GM18520 (cell line): ENCODE measurements around the gene BARX2.
A peak's percentile ranks its signal among the peaks of the same experiment; 100 is the strongest.
"Not testable (repeated sequence)": the region's sequence is repeated elsewhere in the genome, so short reads cannot be mapped to it uniquely, and the experiment has no call there.

Source experiments
- ATAC-seq: cut with Tn5 transposase; IDR thresholded peaks from one replicate; pipeline ENCODE4 v1.9.1; 2021; ENCODE audit not compliant: unreplicated experiment

The BARX2 gene, protein sequence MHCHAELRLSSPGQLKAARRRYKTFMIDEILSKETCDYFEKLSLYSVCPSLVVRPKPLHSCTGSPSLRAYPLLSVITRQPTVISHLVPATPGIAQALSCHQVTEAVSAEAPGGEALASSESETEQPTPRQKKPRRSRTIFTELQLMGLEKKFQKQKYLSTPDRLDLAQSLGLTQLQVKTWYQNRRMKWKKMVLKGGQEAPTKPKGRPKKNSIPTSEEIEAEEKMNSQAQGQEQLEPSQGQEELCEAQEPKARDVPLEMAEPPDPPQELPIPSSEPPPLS

DNA sequence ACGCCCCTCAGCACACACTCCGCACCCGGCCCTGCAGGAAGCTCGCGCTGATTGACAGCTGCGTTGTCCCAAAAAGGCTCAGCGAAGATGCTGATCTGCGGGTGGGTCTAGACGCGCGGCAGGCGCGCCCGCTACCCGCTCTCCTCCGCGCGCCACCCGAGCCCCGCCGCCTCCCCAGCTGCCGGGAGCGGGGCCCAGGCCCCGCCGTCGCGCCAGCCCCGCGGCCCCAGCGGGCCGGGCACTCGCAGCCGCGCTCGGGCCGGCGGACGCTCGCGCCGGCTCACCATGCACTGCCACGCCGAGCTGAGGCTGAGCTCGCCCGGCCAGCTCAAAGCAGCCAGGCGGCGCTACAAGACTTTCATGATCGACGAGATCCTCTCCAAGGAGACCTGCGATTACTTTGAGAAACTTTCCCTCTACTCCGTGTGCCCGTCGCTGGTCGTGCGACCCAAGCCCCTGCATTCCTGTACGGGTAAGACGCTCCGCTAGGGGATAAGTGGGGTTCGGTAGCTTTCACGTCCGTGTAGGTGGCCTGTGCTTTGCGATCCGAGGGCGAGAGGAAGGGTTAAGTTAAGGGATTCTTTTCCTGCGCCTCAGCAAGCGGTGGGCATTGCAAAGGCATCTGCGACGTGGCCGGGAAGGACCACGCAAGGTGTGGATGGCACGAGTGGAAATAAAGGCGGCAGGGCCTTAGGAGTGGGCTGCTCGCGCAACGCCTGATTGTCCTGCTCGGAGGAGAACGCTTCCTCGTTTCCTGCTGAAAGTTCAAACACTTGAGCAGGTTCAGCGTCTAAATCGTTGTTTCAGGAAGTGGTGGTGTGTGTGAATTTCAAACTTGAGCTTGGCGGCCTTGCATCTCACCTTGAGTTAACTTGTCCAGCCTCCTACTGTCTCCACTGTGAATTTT, at the start of gene BARX2:
BARX2 (plus strand) TSS at position 98 of the 907 bp plus-strand sequence; CDS start at position 286, 188 bp downstream.
- no peak for ATAC-seq

DNA sequence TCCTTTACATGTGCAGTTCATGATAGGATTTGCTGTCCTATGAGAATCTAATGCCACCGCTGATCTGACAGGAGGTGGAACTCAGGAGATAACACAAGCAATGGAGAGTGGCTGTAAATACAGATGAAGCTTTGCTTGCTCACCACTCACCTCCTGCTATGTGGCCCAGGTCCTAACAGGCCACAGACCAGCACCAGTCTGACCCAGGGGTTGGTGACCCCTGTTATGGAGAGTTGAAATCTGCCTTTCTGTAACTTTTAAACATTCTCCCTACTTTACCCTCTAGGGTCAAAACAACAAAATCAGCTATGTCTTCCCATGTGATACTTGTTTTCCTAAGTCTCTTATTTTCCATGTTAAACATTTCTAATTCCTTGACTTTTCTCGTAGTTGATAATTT, 48.7 kb upstream of the BARX2 start:
- no peak for ATAC-seq

DNA sequence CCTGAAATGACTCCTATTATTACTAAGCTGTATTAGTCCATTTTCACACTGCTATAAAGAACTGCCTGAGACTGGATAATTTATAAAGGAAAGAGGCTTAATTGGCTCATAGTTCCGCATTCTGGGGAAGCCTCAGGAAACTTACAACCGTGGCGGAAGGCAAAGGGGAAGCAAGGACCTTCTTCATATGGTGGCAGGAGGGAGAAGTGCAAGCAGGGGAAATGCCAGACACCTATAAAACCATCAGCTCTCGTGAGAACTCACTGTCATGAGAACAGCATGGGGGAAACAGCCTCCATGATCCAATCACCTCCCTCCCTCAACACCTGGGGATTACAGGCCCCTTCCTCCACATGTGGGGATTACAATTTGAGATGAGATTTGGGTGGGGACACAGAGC, 47.9 kb upstream of the BARX2 start:
- not testable (repeated sequence) for ATAC-seq

DNA sequence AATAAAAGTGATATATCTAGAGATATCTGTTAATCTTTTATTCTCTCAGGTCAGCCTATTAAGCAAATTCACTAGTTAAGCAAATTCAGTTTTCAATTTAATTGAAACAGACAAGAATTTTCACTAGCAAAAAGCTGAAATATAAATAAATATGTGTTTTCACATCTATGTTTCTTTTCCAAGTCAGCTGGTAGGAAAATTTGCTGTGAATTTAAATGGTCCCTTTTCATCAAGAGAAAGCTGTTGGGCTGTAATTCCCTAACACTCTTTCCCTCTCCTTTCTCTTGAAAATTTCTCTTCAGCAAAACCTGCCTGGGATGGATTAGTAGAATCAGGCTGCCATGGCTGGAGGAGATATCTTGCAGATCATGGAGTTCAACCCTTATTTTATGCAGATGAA, 46.9 kb upstream of the BARX2 start:
- ATAC-seq: no peak

DNA sequence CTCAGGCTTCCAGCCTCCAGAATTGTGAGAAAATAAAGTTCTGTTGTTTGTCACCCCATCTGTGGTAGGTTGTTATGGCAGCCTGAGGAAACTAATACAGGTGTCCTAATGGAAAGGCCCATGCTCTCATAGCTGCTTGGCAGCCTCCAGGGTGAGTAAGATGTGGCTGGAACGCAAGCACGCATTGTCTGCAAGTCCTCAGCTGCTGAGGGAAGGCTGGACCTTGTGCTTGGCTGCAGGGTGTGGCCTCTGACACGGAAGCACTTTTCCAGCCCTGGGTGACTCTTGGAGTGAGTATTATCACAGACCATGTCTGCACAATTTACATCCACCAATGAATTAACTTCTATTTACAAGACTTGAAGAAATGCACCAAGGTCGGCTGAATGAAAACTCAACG, 44.4 kb upstream of the BARX2 start:
- ATAC-seq: no peak

DNA sequence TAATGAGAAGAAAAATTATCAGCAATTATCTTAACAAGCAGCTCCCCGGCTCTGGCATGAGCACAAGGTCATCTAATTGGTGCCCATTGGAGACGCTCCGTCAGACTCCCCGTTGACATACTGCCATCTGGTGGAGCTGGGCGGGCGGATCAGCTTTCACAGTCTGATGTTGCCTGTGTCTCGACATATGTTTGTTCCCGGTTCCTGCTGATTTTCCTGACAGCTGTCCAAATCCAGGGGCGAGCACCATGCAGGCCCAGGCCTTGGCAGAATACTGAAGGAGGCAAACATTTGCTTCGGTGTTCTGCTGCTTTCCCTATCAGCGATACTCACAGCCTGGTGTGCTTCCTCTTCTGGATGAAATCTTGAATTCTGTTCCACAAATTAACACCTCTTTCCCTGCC, 43.8 kb upstream of the BARX2 start:
- no peak for ATAC-seq

DNA sequence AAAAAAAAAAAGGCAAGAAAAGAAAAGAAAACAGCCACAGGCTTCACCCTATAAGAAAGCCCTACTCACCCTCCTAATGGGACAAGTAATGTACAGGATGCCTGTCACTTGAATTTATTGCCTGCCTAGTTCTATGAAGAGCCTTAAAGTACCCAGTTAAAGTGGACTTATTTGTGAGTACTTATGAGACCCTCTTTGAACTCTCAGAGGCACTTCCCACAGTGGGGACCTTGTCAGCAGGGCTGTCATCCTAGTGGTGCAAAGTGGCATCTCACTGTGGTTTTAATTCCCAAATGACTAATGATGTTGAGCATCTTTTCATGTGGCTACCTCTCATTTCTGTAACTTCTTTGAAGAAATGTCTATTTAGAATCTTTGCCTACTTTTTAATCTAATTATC, 41.8 kb upstream of the BARX2 start:
- ATAC-seq: no peak

DNA sequence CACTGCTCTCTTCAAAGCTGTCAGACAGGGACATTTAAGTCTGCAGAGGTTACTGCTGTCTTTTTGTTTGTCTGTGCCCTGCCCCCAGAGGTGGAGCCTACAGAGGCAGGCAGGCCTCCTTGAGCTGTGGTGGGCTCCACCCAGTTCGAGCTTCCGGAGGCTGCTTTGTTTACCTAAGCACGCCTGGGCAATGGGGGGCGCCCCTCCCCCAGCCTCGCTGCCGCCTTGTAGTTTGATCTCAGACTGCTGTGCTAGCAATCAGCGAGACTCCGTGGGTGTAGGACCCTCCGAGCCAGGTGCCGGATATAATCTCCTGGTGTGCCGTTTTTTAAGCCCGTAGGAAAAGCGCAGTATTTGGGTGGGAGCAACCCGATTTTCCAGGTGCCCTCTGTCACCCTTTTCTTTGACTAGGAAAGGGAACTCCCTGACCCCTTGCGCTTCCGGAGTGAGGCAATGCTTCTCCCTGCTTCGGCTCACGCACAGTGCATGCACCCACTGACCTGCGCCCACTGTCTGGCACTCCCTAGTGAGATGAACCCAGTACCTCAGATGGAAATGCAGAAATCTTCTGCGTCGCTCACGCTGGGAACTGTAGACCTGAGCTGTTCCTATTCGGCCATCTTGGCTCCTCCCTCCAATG, 31.2 kb upstream of the BARX2 start:
- ATAC-seq: not testable (repeated sequence)

DNA sequence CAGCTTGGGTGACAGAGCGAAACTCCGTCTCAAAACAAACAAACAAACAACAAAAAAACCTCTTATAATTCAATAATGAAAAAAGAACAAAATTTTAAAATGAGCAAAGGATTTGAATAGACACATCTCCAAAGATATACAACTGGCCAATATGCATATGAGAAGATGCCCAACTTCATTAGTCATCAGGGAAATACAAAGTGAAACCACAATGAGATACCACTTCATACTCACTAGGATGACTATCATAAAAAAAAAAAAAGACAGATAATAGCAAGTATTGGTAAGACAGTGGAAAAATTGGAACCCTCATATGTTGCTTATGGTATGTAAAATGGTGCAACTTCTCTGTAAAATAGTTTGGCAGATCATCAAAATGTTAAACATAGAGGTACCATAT, 28.7 kb upstream of the BARX2 start:
- no peak for ATAC-seq

DNA sequence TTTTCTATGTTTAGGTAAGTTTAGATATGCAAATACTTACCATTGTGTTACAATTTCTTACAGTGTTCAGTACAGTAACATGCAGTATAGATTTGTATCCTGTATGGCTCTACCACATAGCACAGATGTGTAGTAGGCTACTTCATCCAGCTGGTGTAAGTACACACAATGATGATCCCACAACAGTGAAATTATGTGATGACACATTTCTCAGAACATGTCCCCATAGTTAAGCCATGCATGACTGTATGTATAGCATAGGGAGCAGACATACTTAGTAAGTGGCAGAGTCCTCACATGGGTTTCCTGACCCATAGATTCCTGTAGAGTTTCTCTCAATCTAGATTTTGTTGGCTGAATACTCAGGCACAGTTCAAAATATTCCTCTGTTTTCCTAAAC, 26.8 kb upstream of the BARX2 start:
- ATAC-seq: no peak

DNA sequence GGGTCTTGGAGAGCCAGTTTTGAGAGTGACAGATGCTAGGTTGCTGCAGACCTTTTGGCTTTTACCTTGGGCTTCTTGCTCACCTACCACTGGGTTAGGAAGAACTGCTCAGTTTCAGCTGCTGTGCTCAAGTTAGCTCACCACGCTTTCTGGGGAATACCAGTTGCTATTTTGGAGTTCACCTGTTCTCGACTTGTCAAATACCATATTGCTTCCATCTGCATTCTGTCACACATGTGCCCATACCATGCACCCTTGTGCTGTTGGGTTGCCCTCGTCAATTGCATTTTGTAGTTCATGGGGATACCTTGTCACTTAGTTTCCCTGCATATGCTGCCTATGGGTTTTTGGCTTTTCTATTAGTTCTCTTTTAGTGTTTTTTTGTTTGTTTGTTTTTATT, 23.0 kb upstream of the BARX2 start:
- ATAC-seq: no peak

DNA sequence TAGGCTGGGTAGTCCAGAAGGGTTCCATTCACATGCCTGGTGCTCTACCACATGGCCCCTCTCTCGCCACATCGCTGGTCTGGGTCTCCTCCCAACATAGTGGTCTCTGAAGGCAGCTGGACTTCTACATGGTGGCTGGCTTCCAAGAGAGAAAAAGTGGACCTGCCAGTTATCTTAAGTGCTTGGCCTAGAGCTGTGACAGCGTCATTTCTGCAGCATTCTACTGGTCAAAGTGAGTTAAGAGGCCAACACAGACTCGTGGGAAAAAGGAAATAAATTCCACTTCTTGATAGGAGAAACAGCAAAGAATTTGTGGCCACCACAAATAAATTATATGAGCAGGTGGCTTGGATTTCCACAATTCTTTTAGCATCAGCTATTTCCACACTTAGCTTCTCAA, 21.0 kb upstream of the BARX2 start:
- no peak for ATAC-seq

DNA sequence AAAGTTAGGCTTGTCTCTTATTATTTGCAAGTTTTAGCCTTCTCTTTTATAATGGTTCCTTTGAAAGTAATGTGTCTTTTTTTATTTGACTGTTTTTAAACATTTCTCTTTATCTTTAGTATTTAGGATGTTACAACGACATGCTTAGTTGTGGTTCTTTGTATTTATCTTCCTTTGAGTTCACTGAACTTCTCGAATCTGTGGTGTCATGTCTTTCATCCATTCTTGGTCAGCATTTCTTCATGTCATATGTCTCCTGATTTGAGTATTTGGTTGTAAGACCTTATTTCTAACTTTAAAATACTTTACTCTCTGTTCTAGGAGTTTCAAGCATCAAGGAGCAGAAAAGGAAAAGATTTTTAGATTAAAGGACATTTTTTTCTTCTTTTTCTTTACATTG, 15.9 kb upstream of the BARX2 start:
- ATAC-seq: no peak

DNA sequence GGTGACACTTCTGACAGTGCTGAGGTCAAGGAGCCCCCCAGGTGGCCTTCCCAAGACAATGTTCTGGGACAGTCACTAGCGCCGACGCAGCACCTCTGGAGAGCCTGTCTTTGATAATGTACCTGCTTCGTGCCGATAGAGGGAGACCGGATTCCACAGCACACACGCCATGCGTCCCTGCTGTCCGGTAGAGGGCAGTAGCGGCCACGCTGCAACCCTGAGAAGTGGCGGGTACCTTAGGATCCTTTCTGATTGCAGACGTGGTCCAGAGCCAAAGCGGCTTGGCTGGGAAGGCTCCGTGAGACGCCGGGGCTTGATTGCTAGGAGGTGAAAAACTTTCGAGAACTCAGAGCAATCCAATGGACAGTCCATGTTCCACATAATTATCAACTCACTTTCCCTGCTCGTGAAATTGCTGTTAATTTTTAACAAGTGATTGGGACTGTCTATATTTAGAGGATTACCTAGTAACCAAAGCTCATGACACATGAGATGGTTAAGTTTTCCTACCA, 11.4 kb upstream of the BARX2 start:
- peak; percentile 99 for ATAC-seq

DNA sequence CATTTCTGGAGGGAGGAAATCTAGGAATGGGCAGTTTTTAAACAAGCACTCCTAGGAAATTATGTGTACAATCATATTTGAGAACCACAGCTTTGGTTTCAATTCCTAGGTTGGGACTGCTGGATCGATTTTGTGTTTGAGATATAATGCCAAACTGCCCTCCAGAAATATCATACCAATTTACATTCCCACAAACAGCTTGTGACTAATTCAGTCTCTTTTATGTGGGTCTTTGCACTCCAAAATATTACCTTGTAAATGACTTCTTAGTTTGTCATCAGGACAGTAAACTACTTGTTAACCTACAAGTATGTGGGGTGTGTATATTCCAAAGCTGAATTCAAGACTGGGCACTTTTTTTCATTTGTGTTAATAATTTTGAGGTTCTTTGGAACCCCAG, 9.8 kb upstream of the BARX2 start:
- no peak for ATAC-seq

DNA sequence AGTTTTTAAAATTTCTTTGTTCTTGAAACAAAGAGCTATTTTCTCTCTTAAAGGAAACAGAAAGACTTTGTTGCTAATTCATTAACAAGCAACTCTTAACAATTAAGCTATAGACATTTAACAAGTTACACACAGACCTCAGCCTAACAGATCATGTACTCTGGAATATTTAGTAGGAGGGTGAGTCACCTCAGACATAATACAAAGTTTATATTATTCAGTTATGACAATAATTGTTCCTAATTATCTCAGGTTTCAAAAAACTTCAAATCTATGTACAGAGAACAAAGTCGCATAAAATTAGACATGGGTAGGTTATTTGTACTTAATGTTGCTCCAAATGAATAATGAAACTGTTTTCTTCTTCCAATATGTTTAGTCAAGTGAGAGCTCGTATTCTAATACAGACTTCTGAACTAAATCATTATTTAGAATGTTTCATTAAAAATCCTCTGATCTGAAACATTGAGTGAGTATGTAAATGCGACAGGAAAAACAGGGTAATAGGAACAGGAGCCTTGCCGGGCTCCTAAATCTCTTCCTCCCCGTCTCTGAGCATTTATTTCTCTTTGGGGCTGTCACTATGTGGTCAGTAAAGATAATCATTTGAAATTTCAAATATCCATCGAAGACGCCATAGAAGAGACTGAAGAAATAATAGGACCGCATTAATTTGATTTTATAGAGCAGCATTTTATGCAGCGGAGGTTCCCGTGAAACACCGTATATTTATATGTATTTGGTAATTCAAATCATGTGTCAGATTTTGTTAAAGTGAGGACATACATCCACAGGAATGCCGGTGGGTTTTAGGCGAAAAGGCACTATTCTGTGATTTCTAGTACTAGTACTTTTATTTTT, 8.7 kb upstream of the BARX2 start:
- ATAC-seq: no peak

DNA sequence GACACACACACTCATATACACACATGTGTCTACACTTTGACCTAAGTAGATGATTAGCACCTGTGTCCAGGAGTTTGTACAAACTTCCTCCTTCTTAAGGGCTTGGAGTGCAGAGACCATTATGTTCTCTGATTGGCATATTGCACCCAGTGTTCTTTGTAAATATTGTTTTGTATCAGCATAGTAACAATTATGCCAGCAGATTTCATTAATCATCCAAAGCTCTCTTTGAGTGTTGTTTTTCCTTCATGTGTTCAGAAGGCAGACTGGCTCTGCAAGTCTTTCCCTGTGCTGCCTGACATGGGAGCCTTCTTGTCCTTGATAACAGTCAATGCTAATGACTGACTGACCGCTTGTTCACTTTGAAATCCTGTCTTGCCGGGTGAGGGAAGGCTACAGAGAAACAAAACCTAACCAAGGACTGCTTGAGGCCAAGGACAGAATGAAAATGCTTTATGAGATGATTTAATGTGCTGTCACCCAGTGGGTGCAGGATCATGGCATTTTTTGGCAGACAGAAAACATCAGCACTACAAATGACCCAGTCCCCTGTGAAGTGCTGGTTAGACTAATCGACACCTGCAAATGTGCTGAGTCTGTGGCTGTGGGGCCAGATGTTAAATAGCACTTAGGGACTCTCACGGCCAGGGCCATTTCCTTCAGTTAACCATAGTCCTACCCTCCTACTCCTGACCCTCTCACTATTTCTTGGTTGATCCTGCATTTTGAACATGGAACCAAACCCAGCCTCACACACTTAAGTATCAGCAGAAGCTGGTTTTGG, 6.6 kb upstream of the BARX2 start:
- no peak for ATAC-seq

DNA sequence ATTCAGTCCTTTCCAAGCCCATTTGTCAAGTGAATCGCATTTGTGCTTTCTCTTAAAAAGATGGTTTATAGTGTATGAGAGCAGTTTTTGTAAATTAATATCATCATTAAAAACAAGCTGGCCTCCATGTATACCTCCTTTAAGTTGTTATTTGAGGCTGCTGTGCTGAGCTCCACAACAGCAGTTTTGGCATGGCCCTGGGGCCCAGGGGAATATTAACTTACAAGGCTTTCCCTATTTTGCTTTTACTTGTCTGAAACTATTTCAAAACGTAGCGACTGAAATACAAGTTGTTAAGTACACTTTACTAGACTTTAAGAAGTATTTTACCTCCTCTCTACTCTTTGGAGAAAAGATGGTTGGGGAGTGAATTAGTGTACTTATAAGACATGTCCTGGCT, 4.9 kb upstream of the BARX2 start:
- no peak for ATAC-seq

DNA sequence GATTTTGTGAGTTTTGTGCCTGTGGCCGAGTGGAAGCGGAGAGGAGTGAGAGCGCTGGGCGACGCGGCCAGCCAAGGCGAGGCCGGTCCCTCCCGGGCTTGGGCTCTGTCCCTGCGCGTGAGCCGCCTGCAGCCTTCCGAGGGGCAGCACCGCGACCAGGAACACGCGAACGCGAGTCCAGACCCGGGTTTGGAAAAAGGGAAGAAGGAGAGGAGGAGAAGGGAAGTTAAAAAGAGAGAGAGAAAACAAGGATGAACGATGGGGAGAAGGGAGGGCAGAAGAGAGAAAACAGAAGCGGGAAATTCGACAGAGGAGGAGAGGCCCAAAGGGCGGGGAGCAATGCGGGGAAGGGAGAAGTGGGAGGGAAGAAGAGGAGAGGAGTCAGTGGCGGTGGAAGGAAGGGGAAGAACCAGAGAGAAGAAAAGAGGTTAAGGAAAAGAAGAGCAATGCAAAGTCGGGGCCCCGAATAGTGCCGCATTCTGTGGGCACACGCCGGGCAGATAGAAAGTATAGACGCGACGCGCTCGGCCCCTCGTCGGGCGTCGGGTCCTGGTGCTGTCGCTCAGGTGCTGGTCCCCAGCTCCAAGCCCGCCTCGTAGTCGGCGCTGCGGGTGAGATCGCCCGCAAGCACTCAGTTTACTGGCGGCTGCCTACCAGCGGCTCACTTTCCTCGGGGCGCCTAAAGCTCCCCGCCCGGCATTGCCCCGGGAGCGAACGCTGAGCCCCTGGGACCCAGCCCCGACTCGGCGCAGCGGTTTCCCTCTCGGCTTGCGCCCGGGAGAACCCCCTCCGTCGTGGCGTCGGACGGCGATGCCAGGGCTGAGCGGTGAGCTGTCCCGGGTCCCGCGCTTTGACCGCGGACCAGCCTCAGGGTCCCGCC, 2.8 kb upstream of the BARX2 start:
- ATAC-seq: no peak
